Caco-2 (cell line): ENCODE data around the gene COX20. TPM values are rescaled to one million over a fixed set of nuclear protein-coding genes. Genes with fewer than 3 reads are reported as not detected.

ENCODE experiments used
- BruUV-seq: library from RNA; stranded (reverse); fragments of 400-500 nt; replicated peaks from 2 replicates; lab custom pipeline; 2021; lab: Mats Ljungman, UMichigan
- CTCF ChIA-PET: fragments of 300-600 bp; sonication (Branson Sonifier 250); formaldehyde crosslinking; loops from one replicate; lab custom pipeline; 2022; ENCODE audit warnings: antibody characterized with exemption; lab: Charles Lee
- POLR2A ChIA-PET: fragments of 300-600 bp; sonication (Branson Sonifier 250); formaldehyde crosslinking; loops from one replicate; lab custom pipeline; 2022; ENCODE audit warnings: antibody characterized with exemption; lab: Charles Lee
- DNase-seq, 2 experiments: peaks; one replicate each; pipeline versions ENCODE4 v3.0.0 to v3.0.0-alpha.2; 2020 to 2022
- H3K27me3 ChIP-seq: replicated peaks from 2 replicates; pipeline ENCODE4 v1.6.0; 2011; ENCODE audit warnings: low read length; ENCODE audit not compliant: control insufficient read depth, insufficient read depth
- H3K36me3 ChIP-seq: 2 replicates; pipeline ENCODE4 v1.5.1; 2011; ENCODE audit warnings: low read length; ENCODE audit not compliant: control insufficient read depth, insufficient read depth
- H3K4me1 ChIP-seq: fragments of 250-450 bp; sonication (Bioruptor Pico); 2 replicates; pipeline ENCODE4 v1.5.1; 2020; ENCODE audit warnings: mild to moderate bottlenecking
- H3K4me3 ChIP-seq: 2 replicates; pipeline ENCODE4 v1.5.1; 2011; ENCODE audit warnings: low read depth, mild to moderate bottlenecking, control low read depth, low read length
- H3K9me3 ChIP-seq: fragments of 250-450 bp; sonication (Bioruptor Pico); 2 replicates; pipeline ENCODE4 v1.5.1; 2020; ENCODE audit warnings: mild to moderate bottlenecking, moderate library complexity
- H3K27ac Mint-ChIP-seq: one replicate; pipeline ENCODE4 v1.8.0; 2022; ENCODE audit warnings: mixed read lengths; ENCODE audit not compliant: unreplicated experiment
- H3K27me3 Mint-ChIP-seq: one replicate; pipeline ENCODE4 v1.8.0; 2022; ENCODE audit warnings: mixed read lengths; ENCODE audit not compliant: insufficient read depth, unreplicated experiment
- H3K36me3 Mint-ChIP-seq: one replicate; pipeline ENCODE4 v1.8.0; 2022; ENCODE audit warnings: mild to moderate bottlenecking, mixed read lengths; ENCODE audit not compliant: insufficient read depth, unreplicated experiment
- H3K4me1 Mint-ChIP-seq: one replicate; pipeline ENCODE4 v1.8.0; 2022; ENCODE audit warnings: low read depth, mixed read lengths; ENCODE audit not compliant: unreplicated experiment
- H3K4me3 Mint-ChIP-seq: one replicate; pipeline ENCODE4 v1.8.0; 2022; ENCODE audit warnings: mild to moderate bottlenecking, moderate library complexity, mixed read lengths; ENCODE audit not compliant: unreplicated experiment
- H3K9me3 Mint-ChIP-seq: one replicate; pipeline ENCODE4 v1.8.0; 2022; ENCODE audit warnings: mixed read lengths; ENCODE audit not compliant: unreplicated experiment
- intact Hi-C: fragments of 100-400 bp; cut with micrococcal nuclease; formaldehyde crosslinking; loops from one replicate; pipeline ENCODE4 v1.10.0; 2022; ENCODE audit not compliant: unreplicated experiment
- total RNA-seq: library from RNA; stranded (reverse); gene quantifications from 2 replicates; pipeline ENCODE4 v1.2.3, GENCODE V29; 2022
- TF ChIP-seq, protein P1 (sequence below), 2 experiments: fragments of 200-600 bp in 1 of 2; IDR thresholded peaks; 1 replicate in 1 of 2; 2 replicates in 1 of 2; pipeline versions ENCODE4 v1.5.1 to v1.8.0; 2011 to 2022; ENCODE audit warnings: antibody characterized with exemption in 1 of 2, control low read depth in 1 of 2, inconsistent platforms in 1 of 2, low read depth in 1 of 2, low read length in 1 of 2, mild to moderate bottlenecking in 1 of 2, moderate library complexity in 1 of 2; ENCODE audit not compliant: insufficient read depth in 1 of 2, severe bottlenecking in 1 of 2, unreplicated experiment in 1 of 2

The COX20 gene
- total RNA-seq, 1 experiment from 2014 or later: 68.0 TPM

DNA sequence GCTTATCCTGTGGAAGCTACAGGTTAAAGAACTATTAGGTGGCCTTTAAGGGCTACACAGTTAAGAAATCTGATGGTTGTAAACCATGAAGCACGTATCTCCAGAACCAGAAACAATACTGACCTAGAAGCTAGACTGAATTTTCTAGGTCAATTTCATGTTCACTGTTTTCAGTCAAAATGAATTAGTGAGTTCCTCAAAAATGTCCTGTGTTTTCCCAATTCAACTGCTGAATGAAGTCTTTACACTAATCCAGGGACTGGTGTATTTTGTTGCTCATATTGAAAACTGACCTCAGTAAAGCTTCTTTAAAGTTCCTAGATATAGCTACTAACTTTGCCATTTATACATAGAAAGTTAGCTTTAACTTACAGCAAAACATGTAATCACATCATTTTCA, 22.9 kb downstream of the COX20 start:
- Mint-ChIP-seq H3K9me3 (no peaks in the 10 kb centered on the region), H3K4me3 (no peak overlapping the region), H3K27me3 (no peaks in the 10 kb centered on the region), H3K4me1 (peaks cover 22% of the 10 kb centered on the region), H3K36me3 (peaks cover 100% of the 10 kb centered on the region), H3K27ac (no peak overlapping the region)
- Histone ChIP-seq H3K36me3 (peaks cover 5% of the 10 kb centered on the region), H3K9me3 (no peaks in the 10 kb centered on the region), H3K4me1 (no peaks in the 10 kb centered on the region), H3K4me3 (no peak overlapping the region), H3K27me3 (no peaks in the 10 kb centered on the region)
- POLR2A ChIA-PET: no interaction called here
- CTCF ChIA-PET: no interaction called here
- TF ChIP-seq, protein P1, sequence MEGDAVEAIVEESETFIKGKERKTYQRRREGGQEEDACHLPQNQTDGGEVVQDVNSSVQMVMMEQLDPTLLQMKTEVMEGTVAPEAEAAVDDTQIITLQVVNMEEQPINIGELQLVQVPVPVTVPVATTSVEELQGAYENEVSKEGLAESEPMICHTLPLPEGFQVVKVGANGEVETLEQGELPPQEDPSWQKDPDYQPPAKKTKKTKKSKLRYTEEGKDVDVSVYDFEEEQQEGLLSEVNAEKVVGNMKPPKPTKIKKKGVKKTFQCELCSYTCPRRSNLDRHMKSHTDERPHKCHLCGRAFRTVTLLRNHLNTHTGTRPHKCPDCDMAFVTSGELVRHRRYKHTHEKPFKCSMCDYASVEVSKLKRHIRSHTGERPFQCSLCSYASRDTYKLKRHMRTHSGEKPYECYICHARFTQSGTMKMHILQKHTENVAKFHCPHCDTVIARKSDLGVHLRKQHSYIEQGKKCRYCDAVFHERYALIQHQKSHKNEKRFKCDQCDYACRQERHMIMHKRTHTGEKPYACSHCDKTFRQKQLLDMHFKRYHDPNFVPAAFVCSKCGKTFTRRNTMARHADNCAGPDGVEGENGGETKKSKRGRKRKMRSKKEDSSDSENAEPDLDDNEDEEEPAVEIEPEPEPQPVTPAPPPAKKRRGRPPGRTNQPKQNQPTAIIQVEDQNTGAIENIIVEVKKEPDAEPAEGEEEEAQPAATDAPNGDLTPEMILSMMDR (IDR thresholded peaks at IDR 0.05; ENCODE audit: insufficient read depth in 1 of 2, low read depth in 1 of 2, low read length in 1 of 2, severe bottlenecking in 1 of 2, unreplicated experiment in 1 of 2): no peak
- DNase-seq: no peak
- BruUV-seq: no TSS peak
- intact Hi-C loops: no loop called here

DNA sequence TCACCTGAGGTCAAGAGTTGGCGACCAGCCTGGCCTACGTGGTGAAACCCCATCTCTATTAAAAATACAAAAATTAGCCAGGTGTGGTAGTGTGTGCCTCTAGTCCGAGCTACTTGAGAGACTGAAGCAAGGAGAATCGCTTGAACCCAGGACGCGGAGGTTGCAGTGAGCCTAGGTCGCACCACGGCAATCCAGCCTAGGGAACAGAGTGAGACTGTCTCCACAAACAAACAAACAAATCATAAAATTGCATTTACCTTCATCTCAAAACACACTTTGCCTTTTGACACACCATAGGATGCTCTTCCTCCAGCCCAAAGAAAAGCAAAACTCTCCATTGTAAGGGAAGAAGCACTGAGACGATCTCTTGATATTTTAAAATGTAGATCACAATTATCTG, 24.6 kb downstream of the COX20 start:
- Histone ChIP-seq H3K9me3 (no peaks in the 10 kb centered on the region), H3K4me3 (no peak overlapping the region), H3K4me1 (no peaks in the 10 kb centered on the region), H3K36me3 (peaks cover 5% of the 10 kb centered on the region), H3K27me3 (no peaks in the 10 kb centered on the region)
- intact Hi-C loops: loop anchor here (5.0 kb wide), 1 partner anchor 37 kb away; no protein-coding TSS in a partner anchor
- no TSS peak for BruUV-seq
- no peaks in the 10 kb centered on the region for H3K9me3 Mint-ChIP-seq
- TF ChIP-seq, protein P1 (IDR thresholded peaks at IDR 0.05; ENCODE audit: insufficient read depth in 1 of 2, low read depth in 1 of 2, low read length in 1 of 2, severe bottlenecking in 1 of 2, unreplicated experiment in 1 of 2): no peak
- peaks cover 22% of the 10 kb centered on the region for H3K4me1 Mint-ChIP-seq
- ChIA-PET POLR2A (interaction anchor here (0.6 kb wide), 1 partner anchor 25 kb away, joined by 3 read pairs; no protein-coding TSS in a partner anchor), CTCF (no interaction called here)
- H3K27me3 Mint-ChIP-seq: no peaks in the 10 kb centered on the region
- DNase-seq: no peak
- peaks cover 97% of the 10 kb centered on the region for H3K36me3 Mint-ChIP-seq
- H3K4me3 Mint-ChIP-seq: no peak overlapping the region
- no peak overlapping the region for H3K27ac Mint-ChIP-seq

DNA sequence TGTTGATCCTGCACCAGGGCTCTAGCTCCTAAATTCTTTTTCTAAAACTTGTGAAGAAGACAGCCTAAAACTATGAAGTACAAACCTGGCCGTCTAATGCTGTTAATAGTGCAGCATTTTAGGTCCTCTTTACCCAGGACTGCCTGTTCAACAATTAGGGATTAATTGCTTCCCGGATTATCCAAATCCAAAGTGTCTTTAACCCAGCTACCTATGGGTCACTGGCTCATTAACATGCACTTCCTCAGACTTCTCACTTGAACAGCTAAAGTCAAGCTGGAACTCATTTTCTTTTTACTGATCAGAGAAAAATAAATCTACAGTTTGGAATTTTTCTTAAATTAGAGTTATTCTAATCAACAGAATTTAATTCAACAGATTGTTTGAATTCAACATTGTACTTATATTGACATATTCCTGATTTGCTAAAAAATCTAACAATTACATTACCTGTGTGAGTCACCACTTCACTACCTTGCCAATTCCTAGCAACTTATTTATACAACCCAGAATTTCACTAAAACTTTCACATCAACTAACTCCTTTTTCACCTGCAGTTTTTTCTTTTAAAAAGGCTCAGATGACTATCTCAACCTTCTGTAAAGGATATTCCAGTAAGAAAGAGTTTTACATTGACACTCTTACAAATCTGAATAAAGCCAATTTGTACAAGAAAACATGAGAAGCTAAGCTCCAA, 25.6 kb downstream of the COX20 start:
- Mint-ChIP-seq H3K4me3 (peak overlapping the region; percentile 94), H3K27me3 (no peaks in the 10 kb centered on the region), H3K36me3 (peaks cover 87% of the 10 kb centered on the region), H3K27ac (peak overlapping the region; percentile 83), H3K9me3 (no peaks in the 10 kb centered on the region), H3K4me1 (peaks cover 14% of the 10 kb centered on the region)
- TF ChIP-seq, protein P1 (IDR thresholded peaks at IDR 0.05; ENCODE audit: insufficient read depth in 1 of 2, low read depth in 1 of 2, low read length in 1 of 2, severe bottlenecking in 1 of 2, unreplicated experiment in 1 of 2): no peak
- intact Hi-C loops: loop anchor here (5.0 kb wide), 1 partner anchor 36 kb away; no protein-coding TSS in a partner anchor
- no peaks in the 10 kb centered on the region for H3K27me3 ChIP-seq
- BruUV-seq: no TSS peak
- H3K9me3 ChIP-seq: no peaks in the 10 kb centered on the region
- peaks cover 7% of the 10 kb centered on the region; the same call in 1 of the 2 replicates for H3K4me1 ChIP-seq
- ChIA-PET POLR2A (interaction anchor here (0.6 to 1.2 kb wide), 3 partner anchors 26 to 185 kb away, joined by 3 to 12 read pairs (median 4); no protein-coding TSS in a partner anchor), CTCF (interaction anchor here (1.1 kb wide), 1 partner anchor 181 kb away, joined by 5 read pairs; no protein-coding TSS in a partner anchor)
- peak overlapping the region; percentile 69 for H3K4me3 ChIP-seq
- peaks cover 5% of the 10 kb centered on the region for H3K36me3 ChIP-seq
- no peak for DNase-seq
